Esophagus muscularis mucosa (tissue), 4 donors: ENCODE measurements around the gene PIR.

Experiments
- CTCF ChIP-seq, 3 experiments: fragments of 200-600 bp in 2 of 3; fragments of 450-650 bp in 1 of 3; sonication (generic) in 2 of 3; IDR thresholded peaks; one replicate each; pipeline ENCODE4 v1.5.1; 2017 to 2019; ENCODE audit warnings: antibody characterized with exemption in 3 of 3, mild to moderate bottlenecking in 2 of 3, moderate library complexity in 1 of 3
- EP300 ChIP-seq: sonication (generic); formaldehyde crosslinking; IDR thresholded peaks from one replicate; pipeline ENCODE4 v1.6.1; 2017; ENCODE audit warnings: antibody characterized with exemption
- POLR2A ChIP-seq: fragments of 450-650 bp; IDR thresholded peaks from one replicate; pipeline ENCODE4 v1.6.1; 2017; ENCODE audit warnings: antibody characterized with exemption, moderate library complexity, mild to moderate bottlenecking, low read depth

- TF ChIP-seq CTCF (IDR thresholded peaks at IDR 0.05) (no peak), POLR2A (no peak), EP300 (no peak)
Measured at GRCh38 chrX:15474028-15474427, 19.1 kb downstream of the PIR start.
